ENCODE results near the gene FGFBP1.

The FGFBP1 gene

DNA sequence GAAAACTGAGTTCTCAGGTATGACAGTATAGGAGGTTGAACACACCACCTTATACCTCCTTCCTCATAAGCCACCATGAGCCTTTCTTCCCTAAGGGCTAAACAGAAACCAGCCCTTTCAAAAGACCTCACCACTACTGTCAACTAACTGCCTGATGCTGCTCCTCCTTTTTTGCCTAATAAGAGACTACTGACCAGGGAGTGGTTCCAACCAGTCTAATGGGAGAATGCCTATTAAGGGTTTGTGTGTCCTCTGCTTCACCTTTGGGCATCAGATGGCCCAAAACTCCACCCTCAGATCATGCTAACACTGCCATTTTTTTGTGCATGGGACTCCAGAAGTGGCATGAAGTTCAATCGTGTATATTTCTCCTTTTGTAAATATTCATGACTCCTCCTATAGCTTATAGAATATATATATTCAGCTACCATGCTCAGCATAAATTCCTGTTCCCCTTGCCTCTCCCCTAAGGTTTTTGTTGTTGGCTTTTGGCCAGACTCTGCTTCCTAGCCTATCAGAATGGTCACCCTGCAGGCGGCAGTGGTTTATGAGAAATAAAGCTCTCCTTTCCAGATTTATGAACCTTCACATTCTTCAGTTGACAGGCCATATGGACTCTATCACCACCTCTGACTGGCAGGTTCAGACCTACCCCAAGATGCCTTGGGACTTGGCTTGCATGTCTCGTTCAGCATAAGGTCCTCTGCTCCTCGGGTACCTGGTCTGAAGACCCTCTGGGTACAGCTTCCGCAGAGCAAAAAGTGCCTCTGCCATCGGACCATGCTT is 28.2 kb downstream of the FGFBP1 start:
- DNase-seq, result no peak

DNA sequence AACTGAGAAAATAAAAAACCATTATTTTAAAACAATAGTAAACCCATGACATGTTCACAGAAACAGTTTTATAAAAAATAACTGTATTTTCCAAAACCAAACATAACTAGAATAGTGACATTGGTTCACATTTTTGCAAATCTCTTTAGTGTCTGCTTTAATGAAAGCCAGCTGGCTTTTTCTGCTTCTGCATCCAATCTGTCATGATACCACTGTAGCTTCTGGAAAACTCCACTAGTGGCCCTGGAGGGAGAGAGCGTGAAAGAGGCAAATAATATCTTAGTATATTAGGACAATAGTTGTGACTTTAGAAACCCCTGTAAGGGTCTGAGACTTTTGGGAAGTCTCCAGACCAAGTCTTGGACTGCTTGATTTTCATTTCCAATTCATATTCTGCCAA is 31.1 kb downstream of the FGFBP1 start:
- peak; percentile 50 for DNase-seq

DNA sequence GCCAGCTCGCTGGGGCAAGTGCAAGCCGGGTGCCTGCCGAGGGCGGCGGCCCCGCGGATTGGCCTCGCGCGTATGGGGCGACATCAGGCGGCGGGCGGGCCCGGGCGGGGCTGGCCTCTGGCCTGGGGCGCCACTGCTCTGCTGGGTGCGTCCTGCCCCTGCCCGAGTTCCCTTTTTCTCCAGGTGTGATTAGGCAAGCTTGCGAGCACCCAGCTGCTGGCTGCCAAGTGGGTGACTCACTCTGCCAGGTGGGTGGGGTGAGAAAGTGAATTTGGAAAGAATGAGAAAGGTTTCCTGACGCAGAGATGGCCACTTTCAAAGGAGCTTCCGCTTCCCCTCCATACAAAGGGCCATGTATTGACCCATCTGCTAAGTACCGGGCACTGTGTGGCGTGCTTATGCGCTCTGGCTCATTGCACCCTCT is 32.5 kb downstream of the FGFBP1 start:
- DNase-seq, result no peak

DNA sequence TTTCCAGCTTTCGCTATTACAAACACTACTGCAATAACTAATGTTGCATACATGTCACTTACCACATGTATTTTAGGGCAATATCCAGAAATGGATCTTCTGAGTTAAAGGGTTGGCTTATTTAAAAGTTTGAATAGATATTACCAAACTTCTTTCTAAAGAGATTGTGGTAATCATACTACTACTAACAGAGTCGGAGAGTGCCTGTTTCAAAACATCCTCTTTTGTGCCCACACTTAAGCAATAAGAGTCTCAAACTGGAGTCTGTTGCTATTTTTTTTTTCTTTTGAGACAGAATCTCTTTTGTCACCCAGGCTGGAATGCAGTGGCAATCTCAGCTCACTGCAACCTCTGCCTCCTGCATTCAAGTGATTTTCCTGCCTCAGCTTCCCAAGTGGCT is 35.8 kb downstream of the FGFBP1 start:
- DNase-seq, result no peak

DNA sequence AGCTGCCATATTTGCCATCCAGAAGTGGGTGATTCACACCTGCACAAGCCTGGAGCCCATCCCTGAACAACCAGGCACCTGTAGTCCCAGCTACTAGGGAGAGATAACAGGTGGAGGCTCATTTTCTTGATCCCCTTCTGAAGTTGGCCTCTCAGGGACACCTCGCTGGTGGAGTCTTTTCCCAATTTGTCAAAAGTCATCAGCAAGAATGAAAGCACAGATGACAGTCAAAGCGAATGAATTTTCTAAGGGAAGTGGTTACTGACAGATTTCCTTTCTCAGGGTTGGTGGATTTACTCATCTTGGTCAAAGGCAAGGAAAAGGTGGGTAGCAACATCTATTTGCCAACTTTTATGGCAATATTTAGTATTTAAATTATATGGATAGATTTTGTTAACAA is 36.5 kb downstream of the FGFBP1 start:
- no peak for DNase-seq

DNA sequence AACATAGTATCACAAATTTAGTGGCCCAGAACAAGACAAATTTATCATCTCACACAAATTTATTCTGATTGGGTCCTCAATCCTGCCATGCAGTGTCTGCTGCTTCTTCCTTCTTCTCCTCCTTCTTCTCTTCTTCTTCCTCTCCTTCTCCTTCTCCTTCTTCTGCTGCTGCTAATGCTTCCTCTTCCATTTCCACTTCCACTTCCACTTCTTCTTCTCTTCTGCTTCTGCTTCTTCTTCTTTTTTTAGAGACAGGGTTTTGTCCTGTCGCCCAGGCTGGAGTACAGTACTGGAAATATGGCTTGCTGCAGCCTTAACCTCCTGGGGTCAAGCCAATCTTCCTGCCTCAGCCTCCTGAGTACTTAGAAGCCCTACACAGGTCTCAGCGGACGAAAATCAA is 37.5 kb downstream of the FGFBP1 start:
- DNase-seq, result no peak

DNA sequence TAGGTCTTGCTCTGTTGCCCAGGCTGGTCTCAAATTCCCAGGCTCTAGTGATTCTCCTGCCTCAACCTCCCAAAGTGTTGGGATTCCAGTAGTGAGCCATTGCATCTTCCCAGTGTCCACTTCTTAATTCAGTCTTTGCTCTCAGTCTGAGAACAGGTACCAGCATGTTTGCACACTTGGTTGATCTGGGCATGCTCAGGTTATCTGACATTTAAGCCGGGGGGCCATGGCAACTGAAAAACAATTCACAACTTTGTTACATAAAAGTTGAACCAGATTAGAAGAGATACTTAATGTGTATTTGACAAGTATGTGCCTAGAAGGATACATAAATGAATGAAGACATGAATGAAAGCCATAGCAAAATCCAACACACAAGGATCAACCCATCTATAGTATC is 39.0 kb downstream of the FGFBP1 start:
- DNase-seq, result no peak

DNA sequence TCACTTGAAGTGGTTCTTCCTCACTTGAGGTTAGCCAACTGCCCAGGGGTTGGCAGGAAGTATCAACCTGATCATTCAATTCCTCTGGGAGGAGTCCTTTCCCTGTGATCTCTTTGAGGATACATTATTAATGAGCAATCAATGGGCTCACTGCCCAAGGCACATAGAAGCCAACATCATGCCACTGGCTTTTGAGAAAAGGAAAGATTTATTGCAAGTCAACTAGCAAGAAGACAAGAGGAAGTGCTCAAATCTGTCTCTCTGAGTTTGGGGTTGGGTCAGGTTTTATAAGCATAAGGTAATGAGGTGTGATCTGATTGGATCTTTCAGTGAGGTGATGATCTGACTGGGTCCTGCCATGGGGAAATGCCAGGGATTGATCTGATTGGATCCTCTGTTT is 39.6 kb downstream of the FGFBP1 start:
- DNase-seq, result no peak

DNA sequence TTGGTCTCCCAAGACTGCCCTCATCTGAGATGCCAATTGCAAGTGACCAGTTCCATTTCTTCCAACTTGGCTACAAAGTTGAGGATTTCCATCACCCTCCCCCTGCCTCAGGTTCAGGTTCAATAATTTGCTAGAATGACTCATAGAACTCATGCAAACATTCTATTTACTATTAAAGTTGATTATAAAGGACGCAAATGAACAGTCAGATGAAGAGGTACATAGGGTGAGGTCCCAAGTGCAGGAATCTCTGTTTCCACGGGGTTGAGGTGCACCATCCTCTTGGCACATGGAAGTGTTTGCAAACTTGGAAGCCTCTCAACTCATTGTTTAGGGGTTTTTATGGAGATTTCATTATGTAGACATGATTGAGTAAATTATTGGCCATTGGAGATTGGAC is 41.0 kb downstream of the FGFBP1 start:
- no peak for DNase-seq

DNA sequence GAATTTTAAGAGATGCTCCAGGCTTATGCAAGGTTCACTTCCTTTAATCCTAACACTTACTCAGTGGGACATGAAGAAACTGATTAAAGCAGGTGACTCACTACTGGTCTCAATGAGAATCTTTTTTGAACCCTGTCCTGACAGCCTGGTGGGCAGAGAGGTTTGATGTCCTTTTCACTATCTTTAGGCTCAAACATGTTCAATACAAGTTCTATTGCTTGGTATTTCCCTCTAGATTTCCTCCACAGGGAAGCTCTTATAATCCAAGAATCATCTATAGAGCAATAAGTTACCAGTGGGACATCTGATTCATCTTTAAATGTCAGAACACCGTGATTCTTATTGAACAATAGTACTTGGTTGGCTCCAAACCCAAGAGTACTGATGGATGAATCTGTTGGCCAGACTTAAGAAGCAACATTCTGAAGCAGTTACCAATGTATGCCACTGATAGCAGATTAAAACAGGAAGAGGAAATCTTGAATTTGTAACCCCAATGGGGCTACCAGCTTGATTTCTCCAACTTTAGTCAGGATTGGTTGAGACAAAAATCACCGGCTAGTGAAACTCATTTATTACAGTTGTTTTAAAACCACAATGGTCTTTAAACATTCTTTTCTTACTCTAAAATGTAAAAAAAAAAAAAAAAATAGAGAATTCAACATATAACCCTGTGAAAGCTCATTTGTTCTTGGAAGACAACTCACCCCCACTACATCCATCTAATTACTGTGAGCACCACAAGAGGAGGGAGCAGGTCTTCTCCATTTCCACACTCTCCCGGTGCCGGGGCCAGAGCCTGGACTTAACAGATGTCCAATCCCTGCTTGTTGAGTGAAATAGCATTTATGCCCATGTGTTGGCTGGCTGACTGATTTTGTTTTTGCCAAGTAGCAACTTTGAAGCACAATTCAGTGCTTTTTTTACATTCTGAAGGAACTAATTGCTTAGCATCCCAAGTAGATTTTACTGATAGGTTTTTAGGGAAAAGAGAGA is 43.3 kb downstream of the FGFBP1 start:
- no peak for DNase-seq

DNA sequence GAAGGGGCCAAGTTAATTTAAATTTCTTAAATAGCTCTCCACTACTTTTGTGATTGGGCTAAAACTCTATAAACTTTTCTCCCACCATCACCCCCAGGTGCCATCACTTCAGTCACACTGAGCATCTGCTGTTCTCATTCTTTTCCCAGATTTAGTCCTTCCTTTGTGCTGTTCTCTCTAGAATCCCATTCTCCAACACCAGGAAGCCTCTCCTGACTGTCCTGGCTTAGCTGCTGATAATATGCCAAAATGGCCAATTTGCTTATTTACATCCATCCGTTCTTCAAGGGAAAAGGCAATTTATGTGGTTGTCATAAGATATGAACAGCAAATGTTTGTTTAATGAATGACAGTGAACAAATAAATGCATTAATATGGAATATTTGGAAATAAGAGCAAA is 44.1 kb downstream of the FGFBP1 start:
- DNase-seq, result no peak

DNA sequence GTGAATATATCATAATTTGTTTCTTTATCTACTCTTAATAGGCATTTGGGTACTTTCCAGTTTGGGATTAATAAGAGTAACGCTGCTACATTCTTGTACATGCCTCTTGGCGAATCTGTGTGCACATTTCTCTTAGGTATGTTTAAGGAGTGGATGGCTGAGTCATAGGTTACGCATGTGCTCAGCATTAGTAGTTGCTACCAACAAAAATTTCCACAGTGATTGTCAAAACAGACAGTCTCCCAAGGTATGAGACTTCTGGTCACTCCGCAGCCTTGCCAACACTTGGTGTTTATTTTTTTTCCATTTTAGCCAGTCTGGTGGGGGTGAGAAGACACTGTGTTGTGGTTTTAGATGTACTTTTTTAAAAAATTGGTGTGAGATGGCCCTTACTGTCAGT is 44.6 kb downstream of the FGFBP1 start:
- peak; percentile 93 for DNase-seq

DNA sequence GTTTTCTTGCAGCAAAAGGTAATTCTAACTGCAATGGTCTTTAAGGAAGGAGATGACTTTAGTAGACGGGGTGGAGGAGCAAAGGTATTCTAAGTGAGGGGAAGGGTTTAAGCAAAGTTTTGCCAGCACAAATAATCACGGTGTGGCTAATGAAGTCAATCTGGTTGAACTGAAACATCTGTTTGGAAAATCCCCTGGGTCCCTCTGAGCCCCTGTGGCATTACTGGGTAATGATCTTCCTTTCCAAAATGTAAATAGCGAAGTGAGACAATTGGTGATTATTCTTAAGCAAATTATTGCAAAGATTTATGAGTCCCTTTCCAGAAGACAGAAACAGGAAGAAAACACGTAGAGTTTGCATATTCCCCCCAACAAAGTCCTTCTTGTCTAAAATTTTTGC is 47.2 kb downstream of the FGFBP1 start:
- no peak for DNase-seq

DNA sequence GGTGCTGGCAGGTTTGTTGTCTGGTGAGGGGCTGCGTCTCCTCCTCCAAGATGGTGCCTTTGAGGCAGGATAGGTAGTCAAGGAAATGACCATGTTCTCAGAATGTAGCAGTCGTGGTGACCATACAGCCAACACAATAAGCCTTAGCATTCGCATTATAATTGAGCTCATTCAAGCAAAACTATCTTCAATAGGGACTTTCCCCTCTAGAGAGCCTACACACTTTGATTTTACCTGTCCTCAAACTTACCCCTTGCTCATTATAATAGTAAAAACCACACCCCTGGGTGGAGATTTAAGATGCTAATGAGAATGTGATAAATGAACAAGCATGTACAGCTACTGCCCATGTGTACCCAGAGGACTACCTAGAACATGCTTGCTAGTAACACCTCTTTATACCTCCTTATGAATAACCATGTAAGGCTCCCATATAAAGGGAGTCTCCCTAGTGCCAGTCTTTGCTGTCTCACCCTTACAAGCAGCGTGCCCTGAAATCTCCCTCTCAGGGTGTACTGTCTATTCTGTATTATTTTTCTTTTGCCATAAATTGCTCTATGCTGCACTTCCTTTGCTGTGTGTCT is 48.2 kb downstream of the FGFBP1 start:
- no peak for DNase-seq

DNA sequence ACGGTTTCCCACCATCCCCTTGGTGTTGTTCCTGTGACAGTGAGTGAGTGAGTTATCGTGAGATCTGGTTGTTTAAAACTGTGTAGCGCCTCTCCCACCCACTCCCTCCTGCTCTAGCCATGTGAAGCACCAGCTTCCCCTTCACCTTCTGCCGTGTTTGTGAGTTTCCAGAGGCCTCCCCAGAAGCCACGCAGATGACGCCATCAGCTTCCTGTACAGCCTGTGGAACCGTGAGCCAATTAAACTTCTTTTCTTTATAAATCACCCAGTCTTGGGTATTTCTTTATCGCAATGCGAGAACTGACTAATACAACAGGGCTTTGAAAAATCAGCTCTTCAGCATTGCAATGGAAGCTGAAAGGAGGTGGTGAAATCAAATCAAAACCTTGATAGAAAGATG is 50.0 kb downstream of the FGFBP1 start:
- DNase-seq, result no peak

All from fibroblast of skin of right quadriceps (primary cell).